ENCODE results near the gene RXFP4. TPM values are rescaled to one million over a fixed set of nuclear protein-coding genes. Genes with fewer than 3 reads are reported as not detected.

Gene RXFP4
- total RNA-seq, 1 experiment from 2014 or later = not detected

- no CpG with 5 or more reads among the region's 4 CpGs for WGBS (ENCODE audit: extremely low coverage, insufficient read length, low lambda C conversion rate)
- DNase-seq = no peak
- Histone ChIP-seq H2BK20ac (ENCODE audit: low read depth, low read length, poor library complexity, severe bottlenecking) (no peak overlapping the region), H3K23me2 (ENCODE audit: insufficient read length, low read depth, low read length, poor library complexity, severe bottlenecking) (no peaks in the 10 kb centered on the region), H3T11ph (ENCODE audit: low read length) (no peak overlapping the region), H3K56ac (ENCODE audit: insufficient read length, low read depth, low read length) (no peak overlapping the region), H3K9ac (ENCODE audit: extremely low read depth, insufficient read length, low read length) (no peak overlapping the region), H3K4me1 (ENCODE audit: insufficient read depth, low read length) (no peaks in the 10 kb centered on the region), H3K18ac (ENCODE audit: insufficient read length, low read depth, low read length) (no peak overlapping the region), H3K4me2 (ENCODE audit: insufficient read depth, insufficient read length, low read length) (no peak overlapping the region), H3K4ac (ENCODE audit: low read depth, low read length) (no peak overlapping the region), H4K91ac (ENCODE audit: insufficient read length, low read depth, low read length) (no peak overlapping the region), H2BK12ac (ENCODE audit: insufficient read length, low read depth, low read length) (no peak overlapping the region), H3K79me1 (ENCODE audit: insufficient read depth, low read depth, low read length, poor library complexity, severe bottlenecking) (no peaks in the 10 kb centered on the region), H3K27me3 (ENCODE audit: insufficient read depth, low read length) (no peaks in the 10 kb centered on the region), H2BK5ac (ENCODE audit: insufficient read length, low read length) (no peak overlapping the region), H3K79me2 (ENCODE audit: insufficient read depth, low read length) (no peaks in the 10 kb centered on the region), H3K14ac (ENCODE audit: insufficient read depth, low read length) (no peak overlapping the region), H3K9me3 (ENCODE audit: control insufficient read depth, low read depth, low read length) (no peaks in the 10 kb centered on the region), H2AFZ (ENCODE audit: low read length) (no peak overlapping the region), H4K20me1 (ENCODE audit: control insufficient read depth, insufficient read depth, insufficient read length) (no peaks in the 10 kb centered on the region), H2AK5ac (ENCODE audit: insufficient read length, low read length) (no peak overlapping the region), H3K23ac (ENCODE audit: insufficient read length, low read depth, low read length) (no peak overlapping the region), H2BK120ac (ENCODE audit: low read depth, low read length, poor library complexity, severe bottlenecking) (no peak overlapping the region), H3K27ac (ENCODE audit: insufficient read length, low read depth, low read length) (no peak overlapping the region), H4K5ac (ENCODE audit: insufficient read length, low read depth, low read length) (no peak overlapping the region), H2BK15ac (ENCODE audit: low read depth, low read length) (no peak overlapping the region), H4K8ac (replicated peaks; ENCODE audit: insufficient read length, low read depth, low read length) (no peak overlapping the region)
- Mint-ChIP-seq H3K27ac (peak overlapping the region in 1 of 3 experiments; percentile 65; a peak in 2 of 7 replicates), H3K9me3 (no peaks in the 10 kb centered on the region), H3K4me3 (no peak overlapping the region), H3K27me3 (ENCODE audit: low read depth) (no peaks in the 10 kb centered on the region; the same call in 1 of the 2 replicates), H3K4me1 (peaks cover 16 to 25% of the 10 kb centered on the region in 2 experiments), H3K36me3 (ENCODE audit: insufficient read depth in 1 of 3, low read depth in 3 of 3) (peaks cover 28 to 65% (median 43%) of the 10 kb centered on the region in 3 experiments; a peak in 6 of 7 replicates)
- no peak for TF ChIP-seq CTCF (conservative IDR thresholded peaks at IDR 0.05)
Observed at GRCh38 chr1:155947292-155947691, 5.9 kb downstream of the RXFP4 start.
